Small intestine (tissue), 7 donors: ENCODE data around the gene LTBP2. TPM values are rescaled to one million over a fixed set of nuclear protein-coding genes. Genes with fewer than 3 reads are reported as not detected.

Source experiments
- DNase-seq, 2 donors: peaks; one replicate each; pipeline versions ENCODE4 v3.0.0 to v3.0.0-alpha.2; 2013
- FAIRE-seq: peaks from 2 replicates; lab custom pipeline; 2012; peaks lifted over from hg19 to GRCh38; lab: Jason Lieb, UNC
- H3K27ac ChIP-seq, 3 donors: one replicate each; pipeline ENCODE4 v1.5.1; 2013; ENCODE audit warnings: low read length in 2 of 3, mild to moderate bottlenecking in 2 of 3, control low read depth in 1 of 3, inconsistent platforms in 1 of 3, low read depth in 1 of 3, moderate library complexity in 1 of 3
- H3K27me3 ChIP-seq, 3 donors: one replicate each; pipeline ENCODE4 v1.6.1; 2013; ENCODE audit warnings: low read length in 3 of 3, inconsistent platforms in 1 of 3; ENCODE audit not compliant: control insufficient read depth in 3 of 3, insufficient read depth in 3 of 3
- H3K36me3 ChIP-seq, 3 donors: one replicate each; pipeline ENCODE4 v1.6.1; 2013; ENCODE audit warnings: low read length in 3 of 3, inconsistent platforms in 1 of 3, low read depth in 1 of 3, mild to moderate bottlenecking in 1 of 3, moderate library complexity in 1 of 3; ENCODE audit not compliant: control insufficient read depth in 3 of 3, insufficient read depth in 2 of 3
- H3K4me1 ChIP-seq, 3 donors: one replicate each; pipeline ENCODE4 v1.6.1; 2013; ENCODE audit warnings: low read length in 2 of 3, inconsistent platforms in 1 of 3, low read depth in 1 of 3, mild to moderate bottlenecking in 1 of 3, moderate library complexity in 1 of 3; ENCODE audit not compliant: control insufficient read depth in 3 of 3, insufficient read depth in 2 of 3
- H3K4me3 ChIP-seq, 3 donors: one replicate each; pipeline ENCODE4 v1.5.1; 2013; ENCODE audit warnings: low read length in 3 of 3, control low read depth in 1 of 3, inconsistent platforms in 1 of 3, low read depth in 1 of 3, mild to moderate bottlenecking in 1 of 3, moderate library complexity in 1 of 3
- H3K9me3 ChIP-seq, 2 donors: one replicate each; pipeline ENCODE4 v1.6.1; 2013; ENCODE audit warnings: low read depth in 1 of 2, low read length in 1 of 2; ENCODE audit not compliant: control insufficient read depth in 2 of 2, insufficient read depth in 1 of 2
- WGBS, 3 donors: extraction: QIAGEN DNeasy Blood & Tissue Kit; methylation state at CpG; one replicate each; pipeline ENCODE4 v1.1.7; 2013; 5-methylcytosine and 5-hydroxymethylcytosine counted together
- polyA plus RNA-seq, 4 donors: library from polyadenylated mRNA; stranded (reverse) in 3 of 4; unstranded in 1 of 4; fragments of 200-250 nt in 3 of 4; fragments of 120-200 nt in 1 of 4; gene quantifications; one replicate each; pipeline versions ENCODE4 v1.2.1 to v1.2.3, GENCODE V29; 2013
- donor health status: healthy with polysubstance abuse.
- donor health status: control.
- donor health status: control.
- donor health status: Bipolar disorder and iron deficiency.
- donor health status: healthy.

Gene LTBP2
- polyA plus RNA-seq, 4 donors: 0.22 to 1.8 (median 1.1) TPM

DNA sequence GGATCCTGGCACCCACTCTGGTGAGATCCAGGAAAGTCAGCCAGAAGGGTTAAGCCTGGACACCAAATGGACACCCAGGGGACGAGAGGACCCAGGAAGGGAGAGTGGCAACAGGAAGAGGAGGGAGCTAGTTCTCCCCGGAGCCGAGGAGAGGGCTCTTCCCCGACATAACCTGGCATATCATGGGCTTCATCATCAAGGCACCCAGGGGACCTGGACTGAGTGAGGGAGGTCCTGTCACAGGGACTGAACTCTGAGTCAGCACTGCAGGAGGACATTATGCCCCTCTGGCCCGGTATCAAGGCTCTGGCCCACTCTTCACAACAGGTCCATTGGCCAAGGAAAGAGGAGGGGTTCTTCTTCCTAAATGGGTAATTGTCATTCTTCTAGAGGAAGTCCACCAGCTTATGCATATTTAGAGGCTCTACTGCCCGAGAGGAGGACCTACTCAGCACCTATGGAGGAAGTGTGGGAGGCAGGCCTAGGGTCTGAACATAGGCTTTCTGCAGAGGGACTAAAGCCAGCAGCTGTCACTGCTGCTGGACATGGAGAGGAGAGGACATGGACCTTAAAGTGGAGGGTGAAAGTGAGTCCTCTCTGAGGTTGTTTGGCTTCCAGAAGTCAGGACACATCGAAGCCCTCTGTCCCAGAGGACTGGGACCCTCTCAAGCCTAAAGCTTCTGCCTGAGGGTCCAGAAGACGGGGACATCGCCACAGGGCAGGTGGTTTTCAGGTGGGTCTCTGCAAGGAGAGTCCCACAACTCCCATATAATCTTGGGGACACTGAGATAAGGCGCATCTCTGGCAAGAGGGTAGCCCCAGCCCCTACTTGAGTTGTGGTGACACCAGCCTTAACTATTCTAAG, 99.8 kb downstream of the LTBP2 start:
- Histone ChIP-seq H3K27ac (no peak overlapping the region), H3K36me3 (peaks cover 0 to 2% (median 0%) of the 10 kb centered on the region in 3 donors), H3K4me1 (no peaks in the 10 kb centered on the region), H3K27me3 (peaks cover 0 to 12% (median 0%) of the 10 kb centered on the region in 3 donors), H3K4me3 (no peak overlapping the region), H3K9me3 (no peaks in the 10 kb centered on the region)
- 80 to 82% (median 81%) methylated on average over 9 to 10 of the region's 10 CpGs for WGBS, 3 donors
- DNase-seq (no peak), FAIRE-seq (no peak)

DNA sequence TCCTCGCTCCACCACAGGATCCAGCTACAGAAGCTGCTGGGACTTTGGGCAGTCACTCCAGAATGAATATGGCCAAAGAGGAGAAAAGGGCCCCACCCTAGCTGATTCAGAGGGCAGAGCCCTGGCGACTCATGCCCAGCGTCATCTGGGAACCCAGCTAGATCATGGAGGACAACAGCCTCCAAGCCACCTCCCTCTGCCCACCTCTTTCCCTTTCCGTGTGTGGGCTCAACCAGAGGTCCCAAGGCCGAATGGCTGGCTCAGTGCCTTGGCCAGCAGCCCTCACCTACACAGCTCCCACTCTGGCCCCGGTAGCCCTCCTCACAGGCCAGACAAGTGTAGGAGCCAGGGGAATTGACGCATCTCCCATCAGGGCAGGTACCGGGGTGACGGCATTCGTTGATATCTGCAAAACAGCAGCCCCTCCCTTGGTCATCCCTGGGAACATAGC, 101.1 kb downstream of the LTBP2 start:
- no peak for FAIRE-seq
- Histone ChIP-seq H3K27ac (no peak overlapping the region), H3K27me3 (peaks cover 0 to 12% (median 0%) of the 10 kb centered on the region in 3 donors), H3K4me1 (no peaks in the 10 kb centered on the region), H3K36me3 (peaks cover 0 to 2% (median 0%) of the 10 kb centered on the region in 3 donors), H3K9me3 (no peaks in the 10 kb centered on the region), H3K4me3 (no peak overlapping the region)
- WGBS, 3 donors: 68 to 80% (median 73%) methylated on average over 10 of the region's 10 CpGs
- no peak for DNase-seq

DNA sequence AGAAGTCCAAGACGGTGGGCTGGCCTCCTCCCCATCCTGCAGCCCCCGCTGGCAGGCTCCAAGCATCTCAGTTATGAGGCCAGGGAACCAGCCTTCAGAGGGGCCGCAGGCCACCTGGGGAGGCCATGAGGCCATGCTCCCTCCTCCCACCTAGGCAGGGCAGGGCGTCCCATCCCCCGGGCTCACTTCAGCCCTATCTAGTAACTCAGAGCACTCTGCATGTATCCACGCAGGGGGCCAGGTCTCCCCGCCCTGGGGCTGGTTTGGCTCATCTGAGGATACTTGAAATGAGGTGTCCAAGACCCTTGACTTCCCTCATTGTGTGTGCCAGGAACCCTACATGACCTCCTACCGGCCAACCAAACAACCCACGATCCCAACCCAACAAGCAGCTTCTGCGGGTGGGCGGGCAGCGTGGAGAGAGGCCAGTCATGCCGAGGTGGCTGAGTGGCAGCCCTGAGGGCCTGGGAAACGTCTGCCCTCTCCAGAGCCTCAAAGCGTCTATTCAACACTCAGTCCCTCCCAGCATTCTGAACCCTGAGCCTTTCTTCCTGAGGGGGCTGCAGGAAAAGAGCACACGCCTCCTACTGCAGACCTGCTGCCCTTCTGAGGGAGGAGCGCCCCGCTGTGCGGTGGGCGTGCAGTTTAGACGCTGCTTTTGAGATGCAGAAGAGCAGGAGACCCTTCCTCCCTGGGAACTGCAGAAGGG, 101.7 kb downstream of the LTBP2 start:
- no peak overlapping the region for H3K27ac ChIP-seq
- WGBS, 3 donors: 71 to 79% (median 73%) methylated on average over 21 of the region's 21 CpGs
- no peaks in the 10 kb centered on the region for H3K4me1 ChIP-seq
- DNase-seq (no peak), FAIRE-seq (no peak)
- no peaks in the 10 kb centered on the region for H3K9me3 ChIP-seq
- H3K27me3 ChIP-seq: peaks cover 0 to 12% (median 0%) of the 10 kb centered on the region in 3 donors
- peaks cover 0 to 2% (median 0%) of the 10 kb centered on the region in 3 donors for H3K36me3 ChIP-seq
- H3K4me3 ChIP-seq: no peak overlapping the region

DNA sequence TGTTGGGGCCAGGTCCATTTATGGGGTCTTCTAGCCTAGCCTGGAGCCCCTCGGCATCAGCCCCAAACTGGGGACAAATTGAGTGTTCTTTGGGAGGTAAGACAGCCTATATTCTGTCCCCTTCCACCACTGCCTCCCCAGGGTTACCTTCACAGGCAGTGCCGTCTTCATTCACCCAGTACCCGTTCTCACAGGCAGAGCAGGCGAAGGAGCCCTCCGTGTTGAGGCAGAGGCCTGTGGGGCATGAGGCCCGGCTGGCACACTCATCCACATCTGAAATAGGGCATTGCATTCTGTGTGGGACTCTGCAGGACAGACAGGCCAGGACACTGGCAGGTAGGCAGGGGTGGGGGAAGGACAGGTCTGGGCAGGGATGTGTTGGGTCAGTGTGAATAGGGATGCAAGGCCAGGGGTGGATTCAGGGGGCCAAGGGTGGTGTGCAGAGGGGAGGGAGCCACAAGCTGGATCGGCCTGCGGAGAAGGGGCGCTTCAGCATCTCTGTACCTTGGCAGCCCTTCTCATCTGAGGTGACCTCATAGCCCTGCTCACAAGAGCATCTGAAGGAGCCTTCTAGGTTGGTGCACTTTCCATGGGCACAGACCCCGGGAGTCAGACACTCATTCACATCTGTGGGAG, 102.3 kb downstream of the LTBP2 start:
- H3K36me3 ChIP-seq: peaks cover 0 to 2% (median 0%) of the 10 kb centered on the region in 3 donors
- no peaks in the 10 kb centered on the region for H3K4me1 ChIP-seq
- no peaks in the 10 kb centered on the region for H3K9me3 ChIP-seq
- no peak overlapping the region for H3K4me3 ChIP-seq
- no peak overlapping the region for H3K27ac ChIP-seq
- WGBS, 3 donors: 89 to 92% (median 89%) methylated on average over 10 of the region's 10 CpGs
- DNase-seq: no peak
- FAIRE-seq: no peak
- peaks cover 0 to 12% (median 0%) of the 10 kb centered on the region in 3 donors for H3K27me3 ChIP-seq

DNA sequence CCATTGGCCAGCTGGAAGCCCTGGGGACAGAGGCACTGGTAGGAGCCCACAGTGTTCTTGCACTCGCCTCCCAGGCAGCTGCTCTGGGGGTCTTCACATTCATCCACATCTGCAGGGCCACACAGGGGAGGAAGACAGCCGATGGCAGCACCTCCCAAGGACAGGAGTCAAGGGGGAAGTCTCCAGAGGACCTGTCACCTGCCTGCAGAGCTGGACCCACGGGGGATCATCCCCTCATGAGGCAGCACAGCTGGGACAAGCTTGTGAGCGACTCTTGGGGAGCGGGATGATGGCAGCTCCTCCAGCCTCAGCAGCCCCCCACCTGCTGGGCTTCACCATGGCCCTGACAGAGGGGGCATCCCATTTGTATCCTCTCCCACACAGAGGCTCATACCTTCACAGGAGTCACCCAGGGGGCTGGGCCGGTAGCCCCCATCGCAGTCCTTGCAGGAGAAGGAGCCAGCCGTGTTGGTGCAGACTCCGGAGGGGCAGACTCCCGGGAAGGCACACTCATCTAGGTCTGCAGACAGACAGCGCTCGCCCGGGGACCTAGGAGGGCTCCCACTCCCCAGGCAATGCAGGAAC, 103.1 kb downstream of the LTBP2 start:
- no peak for FAIRE-seq
- WGBS, 3 donors: 65 to 81% (median 73%) methylated on average over 13 of the region's 13 CpGs

DNA sequence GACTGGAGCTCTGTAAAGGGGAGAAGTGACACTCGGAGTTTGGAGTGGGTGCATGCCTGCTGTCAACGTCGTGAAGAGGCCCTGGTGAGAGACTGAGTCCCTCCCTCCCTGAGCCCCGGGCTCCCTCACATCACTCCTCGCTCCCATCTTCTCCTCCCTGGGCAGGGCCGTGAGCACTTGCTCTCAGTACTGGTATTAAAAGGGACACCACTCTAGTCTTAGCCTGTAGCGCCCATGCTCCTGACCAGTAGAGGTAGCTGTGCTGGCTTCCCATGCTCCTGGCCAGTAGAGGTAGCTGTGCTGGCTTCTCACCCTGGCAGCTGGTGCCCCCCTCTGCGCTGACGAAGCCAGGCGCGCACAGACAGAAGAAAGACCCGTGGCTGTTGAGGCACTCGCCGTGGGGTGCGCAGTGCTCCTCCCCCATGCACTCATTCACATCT, 103.7 kb downstream of the LTBP2 start:
- Histone ChIP-seq H3K36me3 (no peaks in the 10 kb centered on the region), H3K27ac (no peak overlapping the region), H3K4me1 (no peaks in the 10 kb centered on the region), H3K9me3 (no peaks in the 10 kb centered on the region), H3K4me3 (no peak overlapping the region), H3K27me3 (peaks cover 0 to 12% (median 0%) of the 10 kb centered on the region in 3 donors)
- no peak for FAIRE-seq
- 31 to 61% (median 49%) methylated on average over 9 to 15 of the region's 15 CpGs for WGBS, 3 donors
- no peak for DNase-seq

More for the DNA sequence above, 103.1 kb downstream of the LTBP2 start:
- H3K4me3 ChIP-seq: no peak overlapping the region
- H3K36me3 ChIP-seq: no peaks in the 10 kb centered on the region
- no peak overlapping the region for H3K27ac ChIP-seq
- H3K4me1 ChIP-seq: no peaks in the 10 kb centered on the region
- H3K27me3 ChIP-seq: peaks cover 0 to 12% (median 0%) of the 10 kb centered on the region in 3 donors
- H3K9me3 ChIP-seq: no peaks in the 10 kb centered on the region
- no peak for DNase-seq

DNA sequence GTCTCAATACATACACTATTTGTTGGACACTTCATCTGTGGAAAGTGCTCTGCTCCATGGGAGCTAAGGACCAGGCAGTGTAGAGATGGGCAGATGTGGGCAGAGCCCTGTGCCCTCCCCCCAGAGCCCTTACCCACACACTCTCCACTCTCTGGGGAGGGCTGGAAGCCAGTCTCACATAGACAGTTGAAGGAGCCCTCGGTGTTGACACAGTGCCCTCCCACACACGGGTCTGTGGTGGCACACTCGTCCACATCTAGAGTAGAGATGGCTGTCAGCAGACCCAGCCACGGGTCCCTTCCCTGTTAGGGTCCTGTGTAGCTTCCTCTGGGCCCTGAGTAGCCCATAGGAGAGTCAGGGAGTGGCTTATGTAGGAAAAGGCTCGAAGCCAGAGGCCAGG, 104.2 kb downstream of the LTBP2 start:
- H3K27ac ChIP-seq: no peak overlapping the region
- H3K9me3 ChIP-seq: no peaks in the 10 kb centered on the region
- no peaks in the 10 kb centered on the region for H3K36me3 ChIP-seq
- no peaks in the 10 kb centered on the region for H3K4me1 ChIP-seq
- H3K27me3 ChIP-seq: peaks cover 0 to 12% (median 0%) of the 10 kb centered on the region in 3 donors
- no peak for FAIRE-seq
- H3K4me3 ChIP-seq: no peak overlapping the region
- DNase-seq: no peak
- WGBS, 3 donors: 55 to 72% (median 67%) methylated on average over 5 of the region's 5 CpGs

DNA sequence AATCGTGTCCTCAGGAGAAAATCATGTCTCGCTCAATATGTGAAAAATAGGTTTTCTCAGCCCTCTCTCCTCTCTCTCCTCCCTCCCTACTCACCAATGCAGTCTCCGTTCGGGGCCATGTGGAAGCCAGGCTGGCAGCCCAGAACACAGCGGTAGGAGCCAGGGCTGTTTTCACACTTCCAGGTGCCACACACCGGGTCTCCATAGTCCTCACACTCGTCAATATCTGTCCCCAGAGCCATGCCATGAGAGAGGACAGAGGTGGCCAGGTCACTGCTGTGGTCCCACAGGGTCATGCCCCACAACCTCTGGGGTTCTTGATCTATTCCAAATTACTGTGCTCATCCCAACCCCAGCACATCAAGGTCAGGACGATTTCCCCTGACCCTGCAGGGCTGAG, 105.0 kb downstream of the LTBP2 start:
- no peaks in the 10 kb centered on the region for H3K4me1 ChIP-seq
- no peak overlapping the region for H3K27ac ChIP-seq
- no peak for DNase-seq
- no peak overlapping the region for H3K4me3 ChIP-seq
- H3K27me3 ChIP-seq: peaks cover 0 to 12% (median 0%) of the 10 kb centered on the region in 3 donors
- FAIRE-seq: no peak
- H3K9me3 ChIP-seq: no peaks in the 10 kb centered on the region
- H3K36me3 ChIP-seq: peaks cover 0 to 5% (median 0%) of the 10 kb centered on the region in 3 donors
- 77% methylated on average over 8 of the region's 8 CpGs for WGBS, 3 donors
